T-helper 1 cell treated with Interleukin-12 subunit alpha and Interleukin-12 subunit beta and Interleukin-4 antibody, amounts not matched to agents 30 ng/mL and 1 ng/mL, for 36 hours (primary cell): Measurements from ENCODE around the gene RPL4. TPM values are rescaled to one million over a fixed set of nuclear protein-coding genes. Genes with fewer than 3 reads are reported as not detected.
"Not testable (repeated sequence)": the region's sequence is repeated elsewhere in the genome, so short reads cannot be mapped to it uniquely, and the experiment has no call there.

Source experiments
- intact Hi-C: fragments of 100-400 bp; cut with micrococcal nuclease; formaldehyde crosslinking; loops from one replicate; pipeline ENCODE4 v1.15.1; 2024
- total RNA-seq: library from RNA; stranded (reverse); gene quantifications from 2 replicates; pipeline ENCODE4 v1.2.3, GENCODE V29; 2022

The RPL4 gene
- total RNA-seq, 1 donor from 2014 or later, result 1,989 TPM

DNA sequence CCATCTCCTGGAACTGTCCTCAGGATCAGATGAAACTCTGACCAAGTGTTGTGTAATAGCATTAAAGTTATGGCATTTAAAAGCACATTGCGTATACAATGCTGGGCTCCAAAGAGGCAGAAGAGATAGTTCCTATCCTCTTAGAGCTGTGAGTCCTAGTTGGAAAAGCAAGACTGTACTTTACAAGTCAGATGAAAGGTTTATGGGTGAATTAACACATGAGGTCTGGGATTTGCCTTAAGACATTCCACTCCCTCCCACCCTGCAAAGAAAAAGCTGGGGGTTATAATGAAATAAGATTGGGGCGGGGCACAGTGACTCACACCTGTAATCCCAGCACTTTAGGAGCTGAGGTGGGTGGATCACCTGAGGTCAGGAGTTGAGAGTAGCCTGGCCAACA, 42.7 kb downstream of the RPL4 start:
- intact Hi-C loops, result no loop called here

GRCh38 chr15:66461294-66461693, 43.4 kb downstream of the RPL4 start:
- intact Hi-C loops, result not testable (repeated sequence)

GRCh38 chr15:66459818-66460615, 44.6 kb downstream of the RPL4 start:
- intact Hi-C loops, result no loop called here

DNA sequence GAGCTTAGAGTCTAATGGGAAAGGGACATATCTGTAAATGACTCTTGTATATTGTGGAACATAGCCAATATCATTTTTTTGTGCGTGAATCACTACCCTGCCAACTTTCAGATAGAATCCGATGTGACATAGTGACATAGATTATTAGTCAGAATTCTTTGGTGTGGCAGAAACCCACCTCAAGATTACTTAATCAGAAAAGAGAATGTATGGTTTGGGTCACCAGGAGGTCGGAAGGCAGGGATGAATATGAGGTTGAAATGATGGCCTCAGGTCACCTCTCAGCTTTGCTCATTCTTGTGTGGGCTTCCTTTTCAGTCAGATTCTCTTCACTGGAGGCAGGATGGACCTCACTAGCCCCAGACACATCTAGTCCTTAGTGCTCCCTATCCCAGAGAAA, 48.4 kb downstream of the RPL4 start:
- intact Hi-C loops, result no loop called here

- intact Hi-C loops, result no loop called here
Observed at GRCh38 chr15:66454143-66454542, 50.5 kb downstream of the RPL4 start.

- intact Hi-C loops, result no loop called here
Observed at GRCh38 chr15:66452971-66453580, 51.6 kb downstream of the RPL4 start.

- intact Hi-C loops, result no loop called here
Observed at GRCh38 chr15:66452420-66452819, 52.2 kb downstream of the RPL4 start.

Other genes starting within 250 kb of the RPL4 start
- 36.6 and 39.0 TPM in 2 replicates for gene DIS3L, start 211.3 kb downstream of the RPL4 start, total RNA-seq
- gene TIPIN, start 148.2 kb downstream of the RPL4 start, total RNA-seq, result 25.1 and 28.8 TPM in 2 replicates
- gene MAP2K1, start 117.9 kb downstream of the RPL4 start, total RNA-seq, result 99.4 and 100 TPM in 2 replicates
- gene SNAPC5, start 7.1 kb downstream of the RPL4 start, total RNA-seq, result 22.2 and 28.1 TPM in 2 replicates
- 25.9 and 29.0 TPM in 2 replicates for gene ZWILCH, start 471 bp upstream of the RPL4 start, total RNA-seq
- gene LCTL, start 61.1 kb upstream of the RPL4 start, total RNA-seq, result not detected in 2 replicates
- gene SMAD6, start 197.4 kb upstream of the RPL4 start, total RNA-seq, result 0.07 and 0.37 TPM in 2 replicates